GM19023 (cell line): ENCODE measurements around the gene GDF15.
"Not testable (repeated sequence)": the region's sequence is repeated elsewhere in the genome, so short reads cannot be mapped to it uniquely, and the experiment has no call there.

ENCODE experiments used
- ATAC-seq: cut with Tn5 transposase; IDR thresholded peaks from one replicate; pipeline ENCODE4 v1.9.1; 2021; ENCODE audit warnings: mild to moderate bottlenecking, moderate library complexity; ENCODE audit not compliant: unreplicated experiment

The GDF15 gene, protein sequence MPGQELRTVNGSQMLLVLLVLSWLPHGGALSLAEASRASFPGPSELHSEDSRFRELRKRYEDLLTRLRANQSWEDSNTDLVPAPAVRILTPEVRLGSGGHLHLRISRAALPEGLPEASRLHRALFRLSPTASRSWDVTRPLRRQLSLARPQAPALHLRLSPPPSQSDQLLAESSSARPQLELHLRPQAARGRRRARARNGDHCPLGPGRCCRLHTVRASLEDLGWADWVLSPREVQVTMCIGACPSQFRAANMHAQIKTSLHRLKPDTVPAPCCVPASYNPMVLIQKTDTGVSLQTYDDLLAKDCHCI

GRCh38 chr19:18385675-18386542, at the start of gene GDF15:
GDF15 (plus strand) TSS chr19:18386158; CDS start chr19:18386190, 32 bp downstream.
- ATAC-seq: no peak

- no peak for ATAC-seq
These were observed 47.4 kb upstream of the GDF15 start for GRCh38 chr19:18338541-18338940.

GRCh38 chr19:18339723-18340122, 46.2 kb upstream of the GDF15 start:
- ATAC-seq: no peak

GRCh38 chr19:18340190-18340989, 45.6 kb upstream of the GDF15 start, which contains the start of gene PGPEP1:
PGPEP1 (plus strand) TSS chr19:18340598; CDS start chr19:18340682, 84 bp downstream.
- no peak for ATAC-seq

DNA sequence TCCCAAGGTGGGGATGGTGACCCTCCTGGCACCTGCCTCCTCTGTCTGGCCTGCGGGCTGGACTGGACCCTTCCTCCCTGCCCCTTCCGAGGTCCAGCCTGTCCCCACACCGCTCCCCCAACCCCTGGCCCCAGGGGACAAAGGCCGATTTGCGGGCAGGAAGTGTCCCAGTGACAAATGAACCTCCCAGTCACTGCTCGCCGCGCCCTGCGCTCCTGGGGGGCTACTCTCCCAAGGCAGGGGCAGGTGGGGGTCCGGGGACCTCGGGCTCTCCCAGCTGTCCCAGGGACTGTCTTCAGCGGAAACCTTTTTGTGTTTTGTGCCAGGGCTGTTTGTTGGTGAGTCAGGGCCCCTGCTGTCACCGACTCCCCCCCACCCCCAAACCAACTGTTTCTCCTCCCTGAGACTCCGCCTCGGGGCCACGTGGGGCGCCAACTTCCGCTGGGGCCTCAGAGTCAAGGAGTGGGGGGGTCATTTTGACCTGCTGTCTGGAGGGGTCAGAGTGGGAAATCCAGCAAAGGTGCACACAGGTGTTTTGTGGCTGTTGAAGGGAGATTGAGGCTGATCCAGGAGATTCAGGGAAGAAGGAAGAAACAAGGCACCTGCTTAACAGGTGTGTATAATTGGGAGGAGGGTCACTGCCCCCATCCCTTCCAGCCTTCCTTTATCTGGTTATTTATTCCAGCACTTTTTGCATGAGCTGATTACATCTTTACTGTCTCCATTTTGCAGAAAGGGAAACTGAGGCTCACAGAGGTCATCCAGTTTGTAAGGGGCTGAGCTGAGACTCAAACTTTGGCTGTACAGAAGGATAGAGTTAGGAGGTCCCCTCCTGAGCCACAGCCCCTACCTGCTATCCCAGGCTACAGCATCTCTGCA, 44.7 kb upstream of the GDF15 start:
- ATAC-seq: no peak

DNA sequence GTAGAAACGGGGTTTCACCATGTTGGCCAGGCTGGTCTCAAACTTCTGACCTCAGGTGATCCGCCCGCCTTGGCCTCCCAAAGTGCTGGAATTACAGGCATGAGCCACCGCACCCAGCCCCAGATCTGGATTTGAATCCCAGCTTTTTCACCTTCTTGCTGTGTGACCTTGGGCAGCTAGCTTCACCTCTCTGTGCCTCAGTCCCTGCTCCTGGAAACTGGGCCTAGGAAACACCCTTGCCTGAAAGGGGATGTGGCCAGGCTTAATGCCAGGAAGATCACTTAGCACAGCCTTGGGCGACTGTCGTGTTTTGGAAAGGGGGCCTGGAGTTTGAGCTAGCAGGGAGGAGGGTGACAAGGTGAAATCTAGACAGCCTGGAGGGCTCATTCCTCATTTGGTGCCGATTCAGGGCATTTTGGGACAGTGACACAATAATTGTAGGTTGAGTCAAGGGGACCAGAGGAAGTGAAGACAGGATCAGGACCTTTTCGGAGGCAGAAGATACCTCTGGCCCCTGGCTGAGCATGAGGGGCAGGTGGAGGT, 43.8 kb upstream of the GDF15 start:
- no peak for ATAC-seq

DNA sequence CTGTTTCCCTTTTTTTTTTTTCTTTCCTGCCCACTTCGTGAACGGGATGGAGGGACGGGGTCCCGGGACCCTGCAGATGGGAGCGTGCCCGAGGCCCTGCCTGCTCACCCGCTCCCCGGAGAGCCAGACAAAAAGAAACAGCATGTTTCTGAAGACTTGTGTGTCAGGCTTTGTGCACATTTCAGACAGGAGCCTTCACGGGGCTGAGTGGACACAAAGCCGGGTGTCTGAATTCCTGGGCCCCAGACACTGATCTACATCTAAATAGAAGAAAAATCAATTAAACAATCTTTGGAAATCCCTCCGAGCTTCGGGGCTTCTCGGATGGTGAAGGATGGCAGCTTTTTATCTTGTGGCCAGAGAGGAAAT, 41.4 kb upstream of the GDF15 start:
- ATAC-seq: no peak

DNA sequence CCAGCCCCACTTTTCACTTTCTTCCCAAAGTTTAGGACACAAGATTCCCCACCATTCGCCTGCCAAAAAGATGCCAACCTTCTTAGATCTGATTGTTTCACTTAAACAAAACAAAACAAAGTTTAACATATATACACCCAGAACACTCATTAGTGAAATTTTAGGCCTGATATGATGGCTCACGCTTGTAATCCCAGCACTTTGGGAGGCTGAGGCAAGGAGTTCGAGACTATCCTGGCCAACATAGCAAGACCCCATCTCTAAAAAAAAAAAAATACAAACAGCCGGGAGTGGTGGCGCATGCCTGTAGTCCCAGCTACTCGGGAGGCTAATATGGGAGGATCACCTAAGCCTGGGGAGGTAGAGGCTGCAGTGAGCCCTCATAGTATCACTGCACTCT, 40.7 kb upstream of the GDF15 start:
- ATAC-seq: no peak

DNA sequence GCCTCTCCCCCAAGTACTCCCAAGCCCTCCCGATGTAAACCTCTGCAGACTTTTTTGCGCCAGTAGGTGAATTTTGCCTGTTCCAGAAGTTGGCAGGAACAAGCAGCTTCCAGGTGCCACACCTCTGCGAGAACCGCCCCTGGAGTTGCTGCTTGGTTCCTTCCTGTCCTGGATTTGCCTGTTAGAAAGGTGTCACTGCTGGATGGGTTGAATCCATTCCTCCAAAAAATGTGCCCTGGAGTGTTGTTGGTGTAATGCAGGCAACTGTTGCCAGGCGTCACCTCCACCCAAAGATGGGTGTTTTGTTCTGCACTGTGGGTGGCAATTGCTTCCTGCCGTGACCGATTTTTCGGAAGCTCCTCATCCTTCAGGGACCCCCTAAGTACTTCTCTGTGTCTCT, 39.9 kb upstream of the GDF15 start:
- ATAC-seq: no peak

- ATAC-seq: no peak
These were observed 37.8 kb upstream of the GDF15 start for GRCh38 chr19:18348171-18348570.

- not testable (repeated sequence) for ATAC-seq
These were observed 37.1 kb upstream of the GDF15 start for GRCh38 chr19:18348818-18349339.

DNA sequence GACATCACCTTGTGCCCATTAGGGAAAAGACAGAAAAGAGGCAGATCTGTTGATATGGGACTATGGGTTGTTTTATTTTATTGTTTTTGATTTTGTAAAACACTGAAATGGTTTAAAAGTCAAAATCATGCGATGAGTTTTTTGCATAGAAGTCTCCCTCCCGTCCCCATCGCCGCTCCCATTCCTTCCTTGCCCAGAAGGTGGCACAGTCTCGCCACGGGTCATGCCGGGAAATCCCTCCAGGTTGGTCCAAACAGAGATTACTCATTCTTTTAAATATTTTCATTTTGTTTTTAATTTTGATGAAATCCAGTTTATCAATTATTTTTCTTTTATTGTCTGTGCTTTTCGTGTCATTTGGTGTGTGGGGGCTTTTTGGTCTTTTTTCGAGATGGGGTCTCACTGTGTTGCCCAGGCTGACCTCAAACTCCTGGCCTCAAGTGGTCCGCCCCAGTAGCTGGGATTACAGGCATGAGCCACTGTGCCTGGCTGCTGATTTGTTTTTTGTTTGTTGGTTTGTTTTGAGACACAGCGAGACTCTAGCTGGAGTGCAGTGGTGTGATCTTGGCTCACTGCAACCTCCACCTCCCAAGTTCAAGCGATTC, 36.3 kb upstream of the GDF15 start:
- no peak for ATAC-seq

GRCh38 chr19:18350490-18350889, 35.5 kb upstream of the GDF15 start:
- no peak for ATAC-seq

DNA sequence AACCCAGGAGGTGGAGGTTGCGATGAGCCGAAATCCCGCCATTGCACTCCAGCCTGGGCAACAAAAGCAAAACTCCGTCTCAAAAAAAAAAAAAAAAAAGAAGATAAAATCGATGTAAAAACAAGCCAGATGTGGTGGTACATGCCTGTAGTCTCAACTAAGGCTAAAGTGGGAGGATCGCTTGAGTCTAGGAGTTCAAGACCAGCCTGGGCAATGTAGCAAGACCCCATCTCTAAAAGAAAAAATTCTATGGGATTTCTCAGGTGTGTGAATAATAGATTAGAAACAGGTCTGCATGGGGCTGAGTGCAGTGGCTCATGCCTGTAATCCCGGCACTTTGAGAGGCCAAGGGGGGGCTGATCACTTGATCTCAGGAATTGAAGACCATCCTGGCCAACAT, 34.4 kb upstream of the GDF15 start:
- no peak for ATAC-seq

GRCh38 chr19:18353378-18354005, 32.5 kb upstream of the GDF15 start:
- no peak for ATAC-seq

DNA sequence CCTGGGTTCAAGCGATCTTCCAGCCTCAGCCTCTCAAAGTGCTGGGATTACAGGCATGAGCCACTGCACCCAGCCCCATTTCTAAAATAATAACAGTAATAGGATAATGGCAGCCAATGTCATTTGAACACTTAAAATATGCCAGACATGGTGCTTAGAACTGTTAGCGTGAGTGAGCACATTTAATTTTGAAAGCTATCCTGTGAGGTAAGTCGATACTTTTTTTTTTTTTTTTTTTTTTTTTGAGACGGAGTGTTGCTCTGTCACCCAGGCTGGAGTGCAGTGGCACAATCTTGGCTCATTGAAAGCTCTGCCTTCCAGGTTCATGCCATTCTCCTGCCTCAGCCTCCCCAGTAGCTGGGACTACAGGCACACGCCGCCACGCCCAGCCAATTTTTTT, 31.2 kb upstream of the GDF15 start:
- not testable (repeated sequence) for ATAC-seq

- no peak for ATAC-seq
These were observed 28.9 kb upstream of the GDF15 start for GRCh38 chr19:18357041-18357440.

DNA sequence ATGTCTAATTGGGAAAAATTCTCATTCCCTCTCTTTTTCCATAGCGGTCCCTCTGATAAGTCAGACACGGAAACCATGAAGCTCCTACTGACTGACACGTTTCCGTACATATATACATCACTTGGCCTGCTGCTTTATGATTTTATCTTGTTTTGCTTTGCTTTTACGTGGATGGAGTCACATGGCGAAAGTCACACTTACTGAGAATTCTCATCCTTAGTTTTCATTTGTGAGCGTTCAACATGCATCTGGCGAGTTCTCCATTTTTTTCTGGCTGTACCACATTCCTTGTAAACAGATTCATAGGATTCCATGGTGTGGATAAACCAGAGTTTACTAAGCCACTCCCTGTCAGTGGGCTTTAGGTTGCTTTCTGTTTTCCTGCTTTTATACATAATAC, 24.3 kb upstream of the GDF15 start:
- ATAC-seq: no peak
